HUES48 (cell line): ENCODE results near the gene CCT2.
"Not testable (repeated sequence)": the region's sequence is repeated elsewhere in the genome, so short reads cannot be mapped to it uniquely, and the experiment has no call there.

Experiments used
- H3K27ac ChIP-seq: one replicate; pipeline ENCODE4 v1.7.0; 2013; ENCODE audit warnings: low read depth, low read length, inconsistent platforms
- H3K27me3 ChIP-seq: 2 replicates; pipeline ENCODE4 v1.6.1; 2013; ENCODE audit warnings: mild to moderate bottlenecking, low read length; ENCODE audit not compliant: control insufficient read depth, insufficient read depth
- H3K36me3 ChIP-seq: 2 replicates; pipeline ENCODE4 v1.6.1; 2013; ENCODE audit warnings: low read length; ENCODE audit not compliant: control insufficient read depth, insufficient read depth
- H3K4me1 ChIP-seq: 2 replicates; pipeline ENCODE4 v1.6.1; 2013; ENCODE audit warnings: mild to moderate bottlenecking, low read length; ENCODE audit not compliant: control insufficient read depth, insufficient read depth
- H3K4me3 ChIP-seq: 2 replicates; pipeline ENCODE4 v1.5.1; 2013; ENCODE audit warnings: mild to moderate bottlenecking, low read depth, low read length
- H3K9ac ChIP-seq: 2 replicates; pipeline ENCODE4 v1.6.1; 2013; ENCODE audit warnings: mild to moderate bottlenecking, low read depth, low read length, moderate library complexity
- H3K9me3 ChIP-seq: 2 replicates; pipeline ENCODE4 v1.6.1; 2013; ENCODE audit warnings: low read length; ENCODE audit not compliant: control insufficient read depth, insufficient read depth

CCT2 gene

GRCh38 chr12:69589082-69589481 lies 3.8 kb downstream of the CCT2 start:
- no peak overlapping the region for H3K9ac ChIP-seq
- no peaks in the 10 kb centered on the region for H3K27me3 ChIP-seq
- H3K36me3 ChIP-seq: peaks cover 81% of the 10 kb centered on the region
- H3K9me3 ChIP-seq: no peaks in the 10 kb centered on the region
- peaks cover 4% of the 10 kb centered on the region; the same call in 1 of the 2 replicates for H3K4me1 ChIP-seq
- no peak overlapping the region for H3K27ac ChIP-seq
- H3K4me3 ChIP-seq: no peak overlapping the region

GRCh38 chr12:69595689-69596088 lies 10.4 kb downstream of the CCT2 start:
- no peaks in the 10 kb centered on the region for H3K9me3 ChIP-seq
- peaks cover 100% of the 10 kb centered on the region for H3K36me3 ChIP-seq
- no peak overlapping the region for H3K9ac ChIP-seq
- no peaks in the 10 kb centered on the region for H3K4me1 ChIP-seq
- no peak overlapping the region for H3K27ac ChIP-seq
- no peaks in the 10 kb centered on the region for H3K27me3 ChIP-seq
- H3K4me3 ChIP-seq: no peak overlapping the region

- Histone ChIP-seq H3K36me3 (peaks cover 98% of the 10 kb centered on the region), H3K9ac (no peak overlapping the region), H3K27ac (no peak overlapping the region), H3K27me3 (no peaks in the 10 kb centered on the region), H3K4me1 (no peaks in the 10 kb centered on the region), H3K9me3 (no peaks in the 10 kb centered on the region), H3K4me3 (no peak overlapping the region)
These were observed 13.0 kb downstream of the CCT2 start for GRCh38 chr12:69598174-69598753.

GRCh38 chr12:69600804-69601203 lies 15.5 kb downstream of the CCT2 start:
- Histone ChIP-seq H3K27ac (no peak overlapping the region), H3K36me3 (peaks cover 75% of the 10 kb centered on the region), H3K9ac (no peak overlapping the region), H3K4me3 (no peak overlapping the region), H3K4me1 (no peaks in the 10 kb centered on the region), H3K27me3 (no peaks in the 10 kb centered on the region), H3K9me3 (no peaks in the 10 kb centered on the region)

GRCh38 chr12:69601962-69602685 lies 16.9 kb downstream of the CCT2 start:
- no peaks in the 10 kb centered on the region for H3K27me3 ChIP-seq
- no peaks in the 10 kb centered on the region for H3K4me1 ChIP-seq
- no peaks in the 10 kb centered on the region for H3K9me3 ChIP-seq
- H3K4me3 ChIP-seq: no peak overlapping the region
- no peak overlapping the region for H3K9ac ChIP-seq
- H3K27ac ChIP-seq: no peak overlapping the region
- H3K36me3 ChIP-seq: peaks cover 62% of the 10 kb centered on the region

GRCh38 chr12:69602954-69603353 lies 17.7 kb downstream of the CCT2 start:
- H3K27me3 ChIP-seq: no peaks in the 10 kb centered on the region
- H3K4me1 ChIP-seq: no peaks in the 10 kb centered on the region
- no peak overlapping the region for H3K27ac ChIP-seq
- peaks cover 54% of the 10 kb centered on the region for H3K36me3 ChIP-seq
- H3K4me3 ChIP-seq: no peak overlapping the region
- H3K9me3 ChIP-seq: no peaks in the 10 kb centered on the region
- no peak overlapping the region for H3K9ac ChIP-seq

- H3K4me1 ChIP-seq, H3K27ac ChIP-seq, H3K9me3 ChIP-seq, H3K9ac ChIP-seq, H3K27me3 ChIP-seq, H3K4me3 ChIP-seq: not testable (repeated sequence)
- H3K36me3 ChIP-seq: peaks cover 48% of the 10 kb centered on the region
These were observed 18.3 kb downstream of the CCT2 start for GRCh38 chr12:69603556-69603955.

GRCh38 chr12:69604275-69604674 lies 19.0 kb downstream of the CCT2 start:
- H3K27ac ChIP-seq: not testable (repeated sequence)
- H3K36me3 ChIP-seq: peaks cover 41% of the 10 kb centered on the region

GRCh38 chr12:69608114-69608513 lies 22.9 kb downstream of the CCT2 start:
- Histone ChIP-seq H3K9ac (no peak overlapping the region), H3K36me3 (peaks cover 5% of the 10 kb centered on the region), H3K4me3 (no peak overlapping the region), H3K27me3 (no peaks in the 10 kb centered on the region), H3K27ac (no peak overlapping the region), H3K4me1 (no peaks in the 10 kb centered on the region), H3K9me3 (no peaks in the 10 kb centered on the region)

More at GRCh38 chr12:69604275-69604674, 19.0 kb downstream of the CCT2 start:
- H3K4me1 ChIP-seq, H3K4me3 ChIP-seq, H3K27me3 ChIP-seq, H3K9ac ChIP-seq, H3K9me3 ChIP-seq: not testable (repeated sequence)

- no peak overlapping the region for H3K9ac ChIP-seq
- no peaks in the 10 kb centered on the region for H3K4me1 ChIP-seq
- no peaks in the 10 kb centered on the region for H3K36me3 ChIP-seq
- no peak overlapping the region for H3K27ac ChIP-seq
- H3K9me3 ChIP-seq: no peaks in the 10 kb centered on the region
- H3K27me3 ChIP-seq: no peaks in the 10 kb centered on the region
- H3K4me3 ChIP-seq: no peak overlapping the region
These were observed 24.9 kb downstream of the CCT2 start for GRCh38 chr12:69610126-69610525.

- Histone ChIP-seq H3K36me3 (no peaks in the 10 kb centered on the region), H3K27me3 (no peaks in the 10 kb centered on the region), H3K4me3 (no peak within 1 kb of the TSS)
These were observed 25.5 kb downstream of the CCT2 start, which contains the start of gene LRRC10 for GRCh38 chr12:69610729-69611128. Gene LRRC10 (minus strand): TSS chr12:69610907. CDS start chr12:69610838, 69 bp downstream.

More at GRCh38 chr12:69610729-69611128, 25.5 kb downstream of the CCT2 start, which contains the start of gene LRRC10:
- Histone ChIP-seq H3K9ac (no peak within 1 kb of the TSS), H3K9me3 (no peaks in the 10 kb centered on the region), H3K27ac (no peak within 1 kb of the TSS), H3K4me1 (no peaks in the 10 kb centered on the region)
